Measurements from ENCODE around the gene ALPL. TPM values are rescaled to one million over a fixed set of nuclear protein-coding genes. Genes with fewer than 3 reads are reported as not detected.

ALPL gene
- total RNA-seq, 4 donors from 2014 or later, result 1.6 to 8.6 (median 1.8) TPM

- Histone ChIP-seq H3K4me1 (peaks cover 0 to 12% (median 3%) of the 10 kb centered on the region in 4 donors), H3K27ac (no peak overlapping the region), H3K4me3 (no peak overlapping the region), H3K36me3 (no peaks in the 10 kb centered on the region), H3K27me3 (peaks cover 4% of the 10 kb centered on the region), H3K9me3 (no peaks in the 10 kb centered on the region)
- WGBS, 2 donors (ENCODE audit: low coverage in 1 of 2), result 91% methylated on average over 26 of the region's 26 CpGs; no CpG with 5 or more reads in 1 of the 2 donors
- DNase-seq, result no peak
- in situ Hi-C loops (cut with MboI; ENCODE audit: low pct_ligation_motif_present in 1 of 4, low pct_unique_long_range_greater_than_20kb in 1 of 4, low sequenced_read_pairs in 3 of 4), result no loop called here
- intact Hi-C loops (cut with DNase I; ENCODE audit: low total_unique reads), result no loop called here
- TF ChIP-seq CTCF (IDR thresholded peaks at IDR 0.05) (no peak), EP300 (IDR thresholded peaks at IDR 0.05; ENCODE audit: low read depth) (no peak), POLR2A (IDR thresholded peaks at IDR 0.05) (no peak), POLR2AphosphoS5 (IDR thresholded peaks at IDR 0.05) (no peak)
Observed at GRCh38 chr1:21577324-21577723, 68.1 kb downstream of the ALPL start.

GRCh38 chr1:21577933-21578332 lies 68.7 kb downstream of the ALPL start:
- TF ChIP-seq CTCF (IDR thresholded peaks at IDR 0.05) (no peak), POLR2AphosphoS5 (IDR thresholded peaks at IDR 0.05) (no peak), EP300 (IDR thresholded peaks at IDR 0.05; ENCODE audit: low read depth) (no peak), POLR2A (IDR thresholded peaks at IDR 0.05) (no peak)
- Histone ChIP-seq H3K4me3 (no peak overlapping the region), H3K27ac (no peak overlapping the region), H3K9me3 (no peaks in the 10 kb centered on the region), H3K27me3 (peaks cover 4% of the 10 kb centered on the region), H3K4me1 (peaks cover 0 to 12% (median 3%) of the 10 kb centered on the region in 4 donors), H3K36me3 (no peaks in the 10 kb centered on the region)
- 83 to 91% methylated on average over 5 to 9 of the region's 9 CpGs for WGBS, 2 donors (ENCODE audit: low coverage in 1 of 2)
- in situ Hi-C loops (cut with MboI; ENCODE audit: low pct_ligation_motif_present in 1 of 4, low pct_unique_long_range_greater_than_20kb in 1 of 4, low sequenced_read_pairs in 3 of 4) (no loop called here), intact Hi-C loops (cut with DNase I; ENCODE audit: low total_unique reads) (no loop called here)
- DNase-seq, result no peak

GRCh38 chr1:21579791-21580190 lies 70.6 kb downstream of the ALPL start:
- in situ Hi-C loops (cut with MboI; ENCODE audit: low pct_ligation_motif_present in 1 of 4, low pct_unique_long_range_greater_than_20kb in 1 of 4, low sequenced_read_pairs in 3 of 4), result no loop called here
- Histone ChIP-seq H3K27ac (no peak overlapping the region), H3K36me3 (no peaks in the 10 kb centered on the region), H3K9me3 (no peaks in the 10 kb centered on the region), H3K27me3 (peaks cover under 1% of the 10 kb centered on the region), H3K4me3 (no peak overlapping the region), H3K4me1 (no peaks in the 10 kb centered on the region)
- intact Hi-C loops (cut with DNase I; ENCODE audit: low total_unique reads), result no loop called here
- WGBS, 2 donors (ENCODE audit: low coverage in 1 of 2), result 17 to 50% methylated on average over 1 to 3 of the region's 3 CpGs
- DNase-seq, result no peak
- TF ChIP-seq EP300 (IDR thresholded peaks at IDR 0.05; ENCODE audit: low read depth) (no peak), POLR2AphosphoS5 (IDR thresholded peaks at IDR 0.05) (no peak), POLR2A (IDR thresholded peaks at IDR 0.05) (no peak), CTCF (IDR thresholded peaks at IDR 0.05) (no peak)

- TF ChIP-seq POLR2A (IDR thresholded peaks at IDR 0.05), result no peak
- no peak for TF ChIP-seq POLR2AphosphoS5 (IDR thresholded peaks at IDR 0.05)
- no peak for TF ChIP-seq EP300 (IDR thresholded peaks at IDR 0.05; ENCODE audit: low read depth)
- no peak for TF ChIP-seq CTCF (IDR thresholded peaks at IDR 0.05)
- Histone ChIP-seq H3K4me3 (no peak overlapping the region), H3K27me3 (no peaks in the 10 kb centered on the region), H3K36me3 (no peaks in the 10 kb centered on the region), H3K9me3 (no peaks in the 10 kb centered on the region), H3K27ac (no peak overlapping the region), H3K4me1 (peaks cover 0 to 8% (median 3%) of the 10 kb centered on the region in 4 donors)
- DNase-seq, result no peak
- intact Hi-C loops (cut with DNase I; ENCODE audit: low total_unique reads), result no loop called here
- WGBS, 2 donors (ENCODE audit: low coverage in 1 of 2), result 75 to 83% methylated on average over 1 to 10 of the region's 10 CpGs
- in situ Hi-C loops (cut with MboI; ENCODE audit: low pct_ligation_motif_present in 1 of 4, low pct_unique_long_range_greater_than_20kb in 1 of 4, low sequenced_read_pairs in 3 of 4), result no loop called here
Observed at GRCh38 chr1:21584096-21584495, 74.9 kb downstream of the ALPL start.
